Choroid plexus epithelial cell (primary cell): ENCODE measurements around the gene ADAM29.
"Not testable (repeated sequence)": the region's sequence is repeated elsewhere in the genome, so short reads cannot be mapped to it uniquely, and the experiment has no call there.

Experiments
- DNase-seq: peaks from one replicate; pipeline ENCODE4 v3.0.0-alpha.2; 2010; ENCODE audit warnings: low read depth
- H3K4me3 ChIP-seq: 2 replicates; pipeline ENCODE4 v1.5.1; 2011; ENCODE audit warnings: low read depth, mild to moderate bottlenecking, control low read depth, low read length, moderate library complexity
- CTCF ChIP-seq: conservative IDR thresholded peaks from 2 replicates; pipeline ENCODE4 v1.5.1; 2011; ENCODE audit warnings: low read depth, mild to moderate bottlenecking, control low read depth, inconsistent platforms, low read length, moderate library complexity

ADAM29 gene

GRCh38 chr4:174918058-174918457 is at the start of gene ADAM29:
TSS of gene ADAM29 (plus strand) at chr4:174918358. CDS start at chr4:174975526, 57,168 bp downstream.
- H3K4me3 ChIP-seq, result no peak within 1 kb of the TSS
- TF ChIP-seq CTCF, result no peak
- no peak for DNase-seq

- TF ChIP-seq CTCF, result no peak
- H3K4me3 ChIP-seq, result no peak overlapping the region
- no peak for DNase-seq
Observed at GRCh38 chr4:174869339-174869738, 48.8 kb upstream of the ADAM29 start.

- no peak overlapping the region for H3K4me3 ChIP-seq
- no peak for DNase-seq
- no peak for TF ChIP-seq CTCF
Observed at GRCh38 chr4:174870311-174870710, 47.8 kb upstream of the ADAM29 start.

GRCh38 chr4:174871407-174871806 is 46.8 kb upstream of the ADAM29 start:
- no peak for DNase-seq
- no peak for TF ChIP-seq CTCF
- H3K4me3 ChIP-seq, result no peak overlapping the region

- H3K4me3 ChIP-seq, DNase-seq: not testable (repeated sequence)
Observed at GRCh38 chr4:174873146-174873545, 45.0 kb upstream of the ADAM29 start.

GRCh38 chr4:174873931-174874330 is 44.2 kb upstream of the ADAM29 start:
- H3K4me3 ChIP-seq, result no peak overlapping the region
- peak; percentile 58 for DNase-seq
- TF ChIP-seq CTCF, result peak; percentile 69

- H3K4me3 ChIP-seq, result no peak overlapping the region
- TF ChIP-seq CTCF, result no peak
- DNase-seq, result no peak
Observed at GRCh38 chr4:174874898-174875297, 43.3 kb upstream of the ADAM29 start.

- no peak for TF ChIP-seq CTCF
- H3K4me3 ChIP-seq, result no peak overlapping the region
- DNase-seq, result no peak
Observed at GRCh38 chr4:174880001-174880400, 38.2 kb upstream of the ADAM29 start.
